ENCODE results near the gene TROAP. TPM values are rescaled to one million over a fixed set of nuclear protein-coding genes. Genes with fewer than 3 reads are reported as not detected.

Gene TROAP
- total RNA-seq, 2 experiments from 2014 or later: 141 to 150 TPM

DNA sequence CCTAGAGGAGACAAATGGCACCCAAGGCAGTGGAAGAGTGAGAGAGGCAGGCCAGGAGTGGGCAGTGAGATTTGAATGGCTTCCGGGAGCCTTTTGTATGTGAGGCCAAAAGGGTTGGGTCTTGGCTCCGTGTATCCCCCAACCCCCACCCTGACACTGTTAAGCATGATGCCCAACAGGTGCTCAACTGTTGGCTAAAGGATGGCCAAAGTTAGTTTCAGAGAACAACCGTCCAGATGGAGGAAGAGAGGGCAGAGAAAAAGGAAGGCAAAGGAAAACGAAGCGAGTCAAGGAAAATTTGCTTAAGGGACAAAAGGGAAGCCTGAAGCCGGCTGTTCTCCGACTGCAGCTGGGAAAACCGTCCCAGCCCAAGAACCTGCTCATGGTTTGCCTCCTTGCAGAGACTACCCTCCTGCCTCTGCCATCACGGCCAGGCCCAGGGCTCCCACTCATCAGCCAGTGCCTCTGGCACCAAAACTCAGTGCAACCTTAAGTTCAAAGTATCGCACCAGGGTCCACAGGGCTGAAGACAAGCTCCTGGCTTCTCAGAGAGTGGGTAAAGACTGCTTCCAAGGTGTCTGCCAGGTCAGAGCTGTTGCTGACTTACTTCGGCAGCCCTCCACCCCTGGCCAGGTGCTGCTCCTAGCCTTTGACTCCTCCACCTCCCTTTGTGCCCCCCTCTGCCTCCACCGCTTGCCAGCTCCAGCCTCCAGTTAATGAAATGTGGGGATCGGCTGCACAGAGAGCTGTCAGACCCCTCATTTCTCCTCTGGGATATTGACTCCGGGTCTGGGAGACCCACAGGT, 18.1 kb downstream of the TROAP start:
- H4K20me1 ChIP-seq (ENCODE audit: insufficient read depth, low read length): no peaks in the 10 kb centered on the region
- no peak overlapping the region for H3K4me3 ChIP-seq (ENCODE audit: low read depth, low read length, poor library complexity, severe bottlenecking)
- no TSS peak for BruUV-seq (replicated peaks)
- TF ChIP-seq, protein P1, sequence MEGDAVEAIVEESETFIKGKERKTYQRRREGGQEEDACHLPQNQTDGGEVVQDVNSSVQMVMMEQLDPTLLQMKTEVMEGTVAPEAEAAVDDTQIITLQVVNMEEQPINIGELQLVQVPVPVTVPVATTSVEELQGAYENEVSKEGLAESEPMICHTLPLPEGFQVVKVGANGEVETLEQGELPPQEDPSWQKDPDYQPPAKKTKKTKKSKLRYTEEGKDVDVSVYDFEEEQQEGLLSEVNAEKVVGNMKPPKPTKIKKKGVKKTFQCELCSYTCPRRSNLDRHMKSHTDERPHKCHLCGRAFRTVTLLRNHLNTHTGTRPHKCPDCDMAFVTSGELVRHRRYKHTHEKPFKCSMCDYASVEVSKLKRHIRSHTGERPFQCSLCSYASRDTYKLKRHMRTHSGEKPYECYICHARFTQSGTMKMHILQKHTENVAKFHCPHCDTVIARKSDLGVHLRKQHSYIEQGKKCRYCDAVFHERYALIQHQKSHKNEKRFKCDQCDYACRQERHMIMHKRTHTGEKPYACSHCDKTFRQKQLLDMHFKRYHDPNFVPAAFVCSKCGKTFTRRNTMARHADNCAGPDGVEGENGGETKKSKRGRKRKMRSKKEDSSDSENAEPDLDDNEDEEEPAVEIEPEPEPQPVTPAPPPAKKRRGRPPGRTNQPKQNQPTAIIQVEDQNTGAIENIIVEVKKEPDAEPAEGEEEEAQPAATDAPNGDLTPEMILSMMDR (conservative IDR thresholded peaks at IDR 0.05; ENCODE audit: low read length): no peak
- no peak for TF ChIP-seq EZH2phosphoT487 (IDR thresholded peaks at IDR 0.05; ENCODE audit: borderline replicate concordance, low read depth, low read length)
- POLR2A ChIA-PET: interaction anchor here (2.2 kb wide), 1 partner anchor 26 kb away, joined by 6 read pairs; the partner anchor contains the start of gene SPATS2
- no peak overlapping the region for H3K4me2 ChIP-seq (ENCODE audit: low read length)
- H3K4me1 ChIP-seq (ENCODE audit: insufficient read depth, low read length, poor library complexity, severe bottlenecking): peaks cover 46% of the 10 kb centered on the region
- no peaks in the 10 kb centered on the region for H3K9me2 ChIP-seq (ENCODE audit: insufficient read depth, low read length)
- no peak for DNase-seq (ENCODE audit: low spot score)
- H3K27ac ChIP-seq (ENCODE audit: low read depth, low read length, poor library complexity, severe bottlenecking): no peak overlapping the region
- CTCF ChIA-PET (ENCODE audit: unreplicated experiment): interaction anchor here (1.2 kb wide), 1 partner anchor 26 kb away, joined by 3 read pairs; the partner anchor contains the start of gene SPATS2
- no peaks in the 10 kb centered on the region for H3K9me3 ChIP-seq (ENCODE audit: low read length)
- no peaks in the 10 kb centered on the region for H3K36me3 ChIP-seq (ENCODE audit: insufficient read depth, low read length)
- H2AFZ ChIP-seq (ENCODE audit: low read length): no peak overlapping the region
- intact Hi-C loops (cut with micrococcal nuclease; ENCODE audit: unreplicated experiment): no loop called here
- no peaks in the 10 kb centered on the region for H3K79me2 ChIP-seq (ENCODE audit: insufficient read depth, low read depth, low read length)

DNA sequence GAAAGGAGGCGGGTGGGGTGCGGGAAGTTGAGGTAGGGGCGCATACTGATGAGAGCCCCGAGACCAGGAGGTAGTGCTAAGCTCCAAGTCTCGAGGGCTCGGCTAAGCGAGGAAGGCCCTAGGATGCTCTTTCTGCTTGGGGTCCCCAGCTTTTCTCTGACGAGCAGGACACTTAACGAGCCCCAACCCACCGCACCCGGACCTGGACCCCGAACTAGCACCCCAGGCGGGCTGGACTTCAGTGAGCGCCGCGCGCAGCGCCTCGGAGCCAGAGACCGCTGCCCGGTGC, 18.7 kb downstream of the TROAP start:
- Histone ChIP-seq H3K9me3 (ENCODE audit: low read length) (no peaks in the 10 kb centered on the region), H3K4me2 (ENCODE audit: low read length) (no peak overlapping the region), H3K4me1 (ENCODE audit: insufficient read depth, low read length, poor library complexity, severe bottlenecking) (peaks cover 49% of the 10 kb centered on the region), H3K36me3 (ENCODE audit: insufficient read depth, low read length) (no peaks in the 10 kb centered on the region), H3K9me2 (ENCODE audit: insufficient read depth, low read length) (no peaks in the 10 kb centered on the region), H3K4me3 (ENCODE audit: low read depth, low read length, poor library complexity, severe bottlenecking) (no peak overlapping the region), H3K79me2 (ENCODE audit: insufficient read depth, low read depth, low read length) (no peaks in the 10 kb centered on the region), H3K27ac (ENCODE audit: low read depth, low read length, poor library complexity, severe bottlenecking) (no peak overlapping the region), H4K20me1 (ENCODE audit: insufficient read depth, low read length) (no peaks in the 10 kb centered on the region), H2AFZ (ENCODE audit: low read length) (no peak overlapping the region)
- intact Hi-C loops (cut with micrococcal nuclease; ENCODE audit: unreplicated experiment): loop anchor here (1.0 kb wide), 1 partner anchor 53 kb away; no protein-coding TSS in a partner anchor
- CTCF ChIA-PET (ENCODE audit: unreplicated experiment): interaction anchor here (1.2 kb wide), 1 partner anchor 25 kb away, joined by 3 read pairs; the partner anchor contains the start of gene SPATS2
- no peak for DNase-seq (ENCODE audit: low spot score)
- TF ChIP-seq, protein P1 (conservative IDR thresholded peaks at IDR 0.05; ENCODE audit: low read length): no peak
- no peak for TF ChIP-seq EZH2phosphoT487 (IDR thresholded peaks at IDR 0.05; ENCODE audit: borderline replicate concordance, low read depth, low read length)
- BruUV-seq (replicated peaks): no TSS peak
- POLR2A ChIA-PET: interaction anchor here (2.2 kb wide), 1 partner anchor 25 kb away, joined by 6 read pairs; the partner anchor contains the start of gene SPATS2

Measured in OCI-LY7 (cell line).